Ovary (tissue), 3 donors: ENCODE data around the gene PARP4.

Experiments used
- CTCF ChIP-seq, 3 donors: fragments of 450-650 bp in 2 of 3; fragments of 200-600 bp in 1 of 3; IDR thresholded peaks; one replicate each; pipeline versions ENCODE4 v1.5.1 to v1.8.0; 2016 to 2022; ENCODE audit warnings: antibody characterized with exemption in 3 of 3, mild to moderate bottlenecking in 1 of 3
- POLR2A ChIP-seq: fragments of 450-650 bp; IDR thresholded peaks from one replicate; pipeline ENCODE4 v1.6.1; 2017; ENCODE audit warnings: antibody characterized with exemption, mild to moderate bottlenecking, moderate library complexity
- donor health status: DM: no; HTN: no; CAD: no.

- TF ChIP-seq CTCF (IDR thresholded peaks at IDR 0.05) (no peak), POLR2A (no peak)
These were observed 49.5 kb downstream of the PARP4 start for GRCh38 chr13:24463078-24463477.
